PC-9 (cell line): ENCODE results near the gene C8G. TPM values are rescaled to one million over a fixed set of nuclear protein-coding genes. Genes with fewer than 3 reads are reported as not detected.

Experiments
- BruUV-seq: library from RNA; stranded (reverse); fragments of 400-500 nt; replicated peaks from 2 replicates; lab custom pipeline; 2021; lab: Mats Ljungman, UMichigan
- CTCF ChIA-PET: fragments of 300-600 bp; sonication (Branson Sonifier 250); formaldehyde crosslinking; loops from one replicate; lab custom pipeline; 2022; ENCODE audit warnings: antibody characterized with exemption; lab: Charles Lee
- POLR2A ChIA-PET: fragments of 300-600 bp; sonication (Branson Sonifier 250); formaldehyde crosslinking; loops from one replicate; lab custom pipeline; 2022; ENCODE audit warnings: antibody characterized with exemption; ENCODE audit not compliant: unreplicated experiment; lab: Charles Lee
- DNase-seq, 2 experiments: peaks; one replicate each; pipeline versions ENCODE4 v3.0.0 to v3.0.0-alpha.2; 2015 to 2022; ENCODE audit warnings: mixed read lengths in 1 of 2
- H2AFZ ChIP-seq: fragments of 200-600 bp; sonication (generic); 2 replicates; pipeline ENCODE4 v1.8.1; 2017; ENCODE audit warnings: antibody characterized with exemption
- H3F3A ChIP-seq: fragments of 200-600 bp; sonication (generic); 2 replicates; pipeline ENCODE4 v1.8.1; 2017; ENCODE audit warnings: antibody characterized with exemption, mild to moderate bottlenecking, low read depth; ENCODE audit not compliant: insufficient read depth
- H3K27ac ChIP-seq: fragments of 200-600 bp; sonication (generic); 2 replicates; pipeline ENCODE4 v1.6.1; 2016; ENCODE audit warnings: mixed run types
- H3K27me3 ChIP-seq: fragments of 200-600 bp; sonication (generic); 2 replicates; pipeline ENCODE4 v1.6.1; 2016; ENCODE audit warnings: low read depth, mixed run types; ENCODE audit not compliant: insufficient read depth
- H3K36me3 ChIP-seq: fragments of 200-600 bp; sonication (generic); 2 replicates; pipeline ENCODE4 v1.6.1; 2016; ENCODE audit warnings: low read depth, mixed run types
- H3K4me1 ChIP-seq: fragments of 200-600 bp; sonication (generic); replicated peaks from 2 replicates; pipeline ENCODE4 v1.6.1; 2016; ENCODE audit warnings: mixed run types; ENCODE audit not compliant: insufficient read depth
- H3K4me2 ChIP-seq: fragments of 200-600 bp; sonication (generic); 2 replicates; pipeline ENCODE4 v1.6.1; 2017; ENCODE audit warnings: mixed run types
- H3K4me3 ChIP-seq: fragments of 200-600 bp; sonication (generic); 2 replicates; pipeline ENCODE4 v1.6.1; 2016; ENCODE audit warnings: mixed run types
- H3K79me2 ChIP-seq: fragments of 200-600 bp; sonication (generic); 2 replicates; pipeline ENCODE4 v1.6.1; 2017; ENCODE audit warnings: low read depth, mixed run types
- H3K9me2 ChIP-seq: fragments of 200-600 bp; sonication (generic); 2 replicates; pipeline ENCODE4 v1.8.1; 2017; ENCODE audit warnings: mild to moderate bottlenecking; ENCODE audit not compliant: insufficient read depth
- H3K9me3 ChIP-seq: fragments of 200-600 bp; sonication (generic); 2 replicates; pipeline ENCODE4 v1.8.1; 2016; ENCODE audit warnings: low read depth; ENCODE audit not compliant: insufficient read depth
- H4K20me1 ChIP-seq: fragments of 200-600 bp; sonication (generic); 2 replicates; pipeline ENCODE4 v1.8.1; 2017; ENCODE audit not compliant: insufficient read depth
- CTCF ChIP-seq: fragments of 200-600 bp; sonication (generic); conservative IDR thresholded peaks from 2 replicates; pipeline ENCODE4 v1.6.1; 2017; ENCODE audit warnings: mixed run types, antibody characterized with exemption, mild to moderate bottlenecking, moderate library complexity
- EZH2 ChIP-seq: fragments of 200-600 bp; sonication (generic); IDR thresholded peaks from 2 replicates; pipeline ENCODE4 v1.8.0; 2017; ENCODE audit warnings: antibody characterized with exemption, low read depth
- intact Hi-C: fragments of 100-400 bp; cut with micrococcal nuclease; formaldehyde crosslinking; loops from one replicate; pipeline ENCODE4 v1.10.0; 2022; ENCODE audit not compliant: unreplicated experiment
- total RNA-seq: library from RNA; stranded (reverse); gene quantifications from 2 replicates; pipeline ENCODE4 v1.2.3, GENCODE V29; 2021

C8G gene
- total RNA-seq, 1 experiment from 2014 or later: 2.3 TPM

GRCh38 chr9:136945333-136946227 is 537 bp downstream of the C8G start:
- H3K27me3 ChIP-seq: no peaks in the 10 kb centered on the region
- H3F3A ChIP-seq: peaks cover 20% of the 10 kb centered on the region; the same call in 1 of the 2 replicates
- no peak for DNase-seq
- TF ChIP-seq CTCF: no peak
- no peak for TF ChIP-seq EZH2
- no peak overlapping the region for H2AFZ ChIP-seq
- peaks cover 18% of the 10 kb centered on the region for H3K79me2 ChIP-seq
- H3K9me2 ChIP-seq: no peaks in the 10 kb centered on the region
- intact Hi-C loops: loop anchor here (2.0 kb wide), 1 partner anchor 97 kb away; the partner anchor contains the start of gene PHPT1
- no peaks in the 10 kb centered on the region for H3K9me3 ChIP-seq
- ChIA-PET CTCF (interaction anchor here (0.9 kb wide), 1 partner anchor 90 kb away, joined by 3 read pairs; no protein-coding TSS in a partner anchor), POLR2A (no interaction called here)
- H3K4me2 ChIP-seq: no peak overlapping the region
- H3K4me1 ChIP-seq: peaks cover 24% of the 10 kb centered on the region
- no peak overlapping the region for H3K27ac ChIP-seq
- no peak overlapping the region for H3K4me3 ChIP-seq
- no peaks in the 10 kb centered on the region; the same call in none of the 2 replicates for H4K20me1 ChIP-seq
- BruUV-seq: no TSS peak
- peaks cover 7% of the 10 kb centered on the region; the same call in 1 of the 2 replicates for H3K36me3 ChIP-seq

GRCh38 chr9:136946228-136947027 is 1.4 kb downstream of the C8G start:
- ChIA-PET CTCF (interaction anchor here (0.5 to 2.2 kb wide), 2 partner anchors 82 to 89 kb away, joined by 3 to 46 read pairs; no protein-coding TSS in a partner anchor), POLR2A (no interaction called here)
- Histone ChIP-seq H3K9me2 (no peaks in the 10 kb centered on the region), H3K27ac (no peak overlapping the region), H3F3A (peaks cover 21% of the 10 kb centered on the region; the same call in 1 of the 2 replicates), H3K4me3 (no peak overlapping the region), H2AFZ (no peak overlapping the region), H3K9me3 (no peaks in the 10 kb centered on the region), H3K4me1 (peaks cover 26% of the 10 kb centered on the region), H3K36me3 (peaks cover 7% of the 10 kb centered on the region; the same call in 1 of the 2 replicates), H3K27me3 (no peaks in the 10 kb centered on the region), H3K4me2 (no peak overlapping the region), H3K79me2 (peaks cover 18% of the 10 kb centered on the region), H4K20me1 (no peaks in the 10 kb centered on the region; the same call in none of the 2 replicates)
- TF ChIP-seq CTCF: no peak
- TF ChIP-seq EZH2: no peak
- no peak for DNase-seq
- BruUV-seq: no TSS peak
- intact Hi-C loops: no loop called here
